GM18870 (cell line): ENCODE results near the gene ZNF785.
"Not testable (repeated sequence)": the region's sequence is repeated elsewhere in the genome, so short reads cannot be mapped to it uniquely, and the experiment has no call there.

Experiments
- ATAC-seq: cut with Tn5 transposase; IDR thresholded peaks from one replicate; pipeline ENCODE4 v1.9.1; 2021; ENCODE audit warnings: moderate library complexity; ENCODE audit not compliant: unreplicated experiment

The ZNF785 gene

DNA sequence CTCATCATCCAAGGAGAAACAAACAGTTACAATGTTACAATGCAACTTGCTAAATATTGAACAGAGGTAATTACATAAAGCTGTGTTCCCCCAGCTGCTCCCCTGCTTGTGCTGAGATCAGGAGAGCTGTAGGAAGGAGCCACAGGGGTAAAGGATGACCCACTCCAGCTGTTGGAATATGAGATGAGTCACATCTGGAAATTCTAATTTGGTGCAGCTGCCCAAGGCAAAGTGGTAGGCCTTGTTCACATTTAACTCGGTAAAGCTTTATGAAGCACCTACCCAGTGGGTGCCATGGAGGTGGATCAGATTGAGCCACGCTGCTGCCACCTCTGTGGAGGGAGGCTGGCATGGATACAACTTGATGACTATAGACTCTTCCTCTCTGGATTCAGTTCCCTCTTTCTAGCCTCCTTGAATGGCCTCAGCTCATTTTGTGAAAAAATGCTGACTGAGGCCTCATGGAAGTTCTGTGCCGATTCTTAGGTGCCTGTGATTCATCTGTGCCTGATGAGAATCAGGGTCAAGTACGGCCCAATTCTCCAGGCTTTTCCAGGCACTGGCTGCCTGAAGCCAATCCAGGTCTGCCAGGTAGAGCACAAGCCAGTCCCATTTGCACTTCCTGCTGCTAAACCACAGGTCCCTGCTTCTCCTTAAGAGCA lies 17.2 kb upstream of the ZNF785 start:
- no peak for ATAC-seq

DNA sequence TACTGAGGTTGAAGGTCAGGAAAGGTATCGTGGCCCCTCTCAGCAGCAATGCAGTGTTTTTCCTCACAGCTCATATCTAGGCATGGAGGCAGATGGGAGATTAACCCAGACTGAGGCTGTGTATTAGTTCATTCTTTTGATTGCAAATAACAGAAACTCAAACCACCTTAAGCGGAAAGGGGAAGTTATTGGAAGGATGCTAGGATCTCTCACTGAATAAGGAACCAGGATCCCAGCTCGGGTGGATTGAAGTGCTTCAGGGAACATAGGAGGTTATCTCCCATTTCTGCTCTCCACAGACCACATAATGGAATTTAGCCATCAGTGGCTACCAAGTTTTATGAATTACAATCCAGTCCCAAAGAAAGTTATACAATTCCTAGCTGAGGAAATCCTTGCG lies 16.5 kb upstream of the ZNF785 start:
- ATAC-seq, result no peak

DNA sequence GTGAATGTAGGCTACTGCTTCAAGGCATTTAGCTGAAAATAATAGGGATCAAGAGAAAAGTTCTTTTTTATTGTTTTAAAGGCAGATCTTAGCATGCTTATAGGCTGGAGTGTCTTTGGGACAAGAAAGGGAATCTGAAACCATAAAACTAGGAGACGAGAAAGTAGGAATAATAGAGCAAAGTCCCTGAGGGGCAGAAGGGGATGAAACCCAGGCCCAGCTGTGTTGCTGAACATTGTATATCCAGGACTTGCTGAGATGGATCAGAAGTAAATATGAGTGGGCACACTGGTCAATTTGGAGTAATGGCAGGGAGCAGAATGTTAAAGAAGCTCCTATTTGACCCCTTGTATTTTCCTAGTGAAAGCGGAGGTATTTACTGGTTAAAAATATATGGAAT lies 15.4 kb upstream of the ZNF785 start:
- no peak for ATAC-seq

DNA sequence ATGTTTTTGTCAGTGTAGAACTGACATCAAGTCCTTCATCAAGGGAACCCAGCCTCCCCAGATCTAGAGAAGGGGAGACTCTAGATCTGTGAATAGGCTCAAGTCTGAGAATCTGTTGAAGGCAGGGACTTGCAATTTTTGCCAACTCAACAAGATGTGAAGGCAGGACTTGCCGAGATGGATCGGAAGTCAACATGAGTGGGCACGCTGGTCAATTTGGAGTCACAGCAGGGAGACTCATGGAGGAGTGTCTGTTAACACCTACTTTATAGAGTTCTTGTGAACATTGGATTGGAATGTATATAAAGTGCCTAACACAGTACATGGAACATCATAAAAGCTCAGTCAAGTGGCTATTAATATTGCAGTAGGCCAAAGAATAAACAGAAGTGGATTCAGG lies 14.7 kb upstream of the ZNF785 start:
- ATAC-seq, result no peak

DNA sequence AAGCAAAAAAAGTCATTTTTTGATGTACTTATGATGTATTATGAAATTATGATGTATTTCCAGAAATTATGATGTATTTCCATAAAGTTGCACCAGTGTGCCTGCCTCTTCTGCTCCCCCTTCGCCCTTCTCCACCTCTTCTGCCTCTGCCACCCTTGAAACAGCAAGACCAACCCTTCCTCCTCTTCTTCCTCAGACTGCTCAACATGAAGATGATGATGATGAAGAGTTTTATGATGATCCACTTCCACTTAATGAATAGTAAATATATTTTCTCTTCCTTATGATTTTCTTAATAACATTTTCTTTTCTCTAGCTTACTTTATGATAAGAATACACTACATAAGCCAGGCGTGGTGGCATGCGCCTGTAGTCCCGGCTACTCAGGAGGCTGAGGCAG lies 7.4 kb upstream of the ZNF785 start:
- no peak for ATAC-seq

DNA sequence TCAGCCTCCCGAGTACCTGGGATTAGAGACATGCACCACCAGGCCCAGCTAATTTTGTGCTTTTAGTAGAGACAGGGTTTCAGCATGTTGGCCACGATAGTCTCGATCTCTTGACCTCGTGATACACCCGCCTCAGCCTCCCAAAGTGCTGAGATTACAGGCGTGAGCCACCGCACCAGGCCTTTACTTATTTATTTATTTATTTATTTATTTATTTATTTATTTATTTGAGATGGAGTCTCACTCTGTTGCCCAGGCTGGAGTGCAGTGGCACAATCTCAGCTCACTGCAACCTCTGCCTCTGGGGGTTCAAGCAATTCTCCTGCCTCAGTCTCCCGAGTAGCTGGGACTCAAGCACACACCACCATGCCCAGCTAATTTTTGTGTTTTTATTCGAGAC lies 5.4 kb upstream of the ZNF785 start:
- ATAC-seq, result not testable (repeated sequence)

DNA sequence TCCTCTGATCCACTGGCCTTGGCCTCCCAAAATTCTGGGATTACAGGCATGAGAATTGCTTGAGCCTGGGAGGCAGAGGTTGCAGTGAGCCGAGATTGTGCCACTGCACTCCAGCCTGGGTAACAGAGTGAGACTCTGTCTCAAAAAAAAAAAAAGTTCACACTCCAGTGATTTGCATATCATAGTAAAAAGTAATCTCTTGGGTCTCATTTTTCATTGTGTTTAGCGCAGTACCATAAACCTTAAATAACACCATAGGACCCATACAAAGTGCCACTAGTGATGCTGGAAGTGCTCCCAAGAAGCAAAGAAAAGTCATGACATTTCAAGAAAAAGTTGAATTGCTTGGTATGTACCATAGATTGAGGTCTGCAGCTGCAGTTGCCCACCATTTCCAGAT lies 4.1 kb upstream of the ZNF785 start:
- ATAC-seq, result not testable (repeated sequence)

DNA sequence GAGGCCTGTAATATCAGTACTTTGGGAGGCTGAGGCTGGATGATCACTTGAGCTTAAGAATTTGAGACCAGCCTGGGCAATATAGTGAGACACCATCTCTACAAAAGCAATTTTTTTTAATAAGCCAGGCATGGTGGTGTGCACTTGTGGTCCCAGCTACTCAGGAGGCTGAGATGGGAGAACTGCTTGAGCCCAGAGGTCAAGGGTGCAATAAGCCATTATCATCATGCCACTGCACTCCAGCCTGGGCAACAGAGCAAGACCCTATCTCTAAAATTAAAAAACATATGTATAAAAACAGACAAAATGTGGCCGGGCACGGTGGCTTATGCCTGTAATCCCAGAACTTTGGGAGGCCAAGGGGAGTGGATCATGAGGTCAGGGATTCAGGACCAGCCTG lies 3.2 kb upstream of the ZNF785 start:
- ATAC-seq, result no peak

DNA sequence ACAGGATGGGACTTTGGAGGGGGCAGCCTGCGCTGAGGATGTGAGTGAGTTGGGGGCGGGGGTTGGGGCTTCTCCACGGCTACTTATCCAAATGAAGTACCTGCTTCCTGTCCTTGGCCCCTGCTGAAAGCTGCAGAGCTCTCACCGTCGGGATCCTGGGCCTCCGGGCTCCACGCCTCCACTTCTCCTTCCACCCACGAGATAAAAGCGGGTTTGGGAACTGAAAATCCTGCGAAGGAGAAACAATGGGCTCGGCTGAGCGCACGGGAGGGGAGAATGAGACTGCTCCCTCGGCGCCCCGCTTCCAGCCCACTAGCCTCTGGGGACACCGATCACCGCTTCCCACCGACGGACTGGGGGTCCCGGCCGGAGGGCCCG lies 486 bp downstream of the ZNF785 start:
- ATAC-seq, result no peak

DNA sequence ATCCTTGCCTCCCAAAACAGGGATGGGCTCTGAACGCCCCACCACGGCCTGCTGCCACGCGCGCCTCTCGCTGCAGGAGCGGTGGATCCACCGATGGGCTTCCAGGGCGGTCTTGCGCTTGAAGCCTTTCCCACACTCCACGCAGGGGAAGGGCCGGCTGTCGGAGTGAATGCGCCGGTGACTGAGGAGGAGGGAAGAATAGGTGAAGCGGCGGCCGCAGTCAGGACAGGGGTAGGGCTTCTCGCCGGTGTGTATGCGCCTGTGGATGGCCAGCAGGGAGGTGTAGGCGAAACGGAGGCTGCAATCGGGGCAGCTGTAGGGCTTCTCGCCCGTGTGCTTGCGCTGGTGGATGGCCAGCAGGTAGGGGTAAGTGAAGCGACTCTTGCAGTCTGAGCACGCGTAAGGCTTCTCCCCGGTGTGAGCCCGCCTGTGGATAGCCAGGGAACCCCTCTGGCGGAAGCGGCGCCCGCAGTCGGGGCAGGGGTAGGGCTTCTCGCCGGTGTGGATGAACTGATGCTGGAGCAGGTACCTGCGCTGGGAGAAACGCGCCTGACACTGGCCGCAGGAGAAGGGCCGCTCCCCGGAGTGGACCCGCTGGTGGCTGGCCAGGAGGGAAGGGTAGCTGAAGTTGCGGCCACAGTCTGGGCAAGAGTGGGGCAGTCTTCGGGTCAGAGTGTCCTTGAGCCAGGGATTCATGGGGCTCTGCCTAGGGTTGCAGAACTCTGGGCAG lies 2.7 kb downstream of the ZNF785 start:
- no peak for ATAC-seq

DNA sequence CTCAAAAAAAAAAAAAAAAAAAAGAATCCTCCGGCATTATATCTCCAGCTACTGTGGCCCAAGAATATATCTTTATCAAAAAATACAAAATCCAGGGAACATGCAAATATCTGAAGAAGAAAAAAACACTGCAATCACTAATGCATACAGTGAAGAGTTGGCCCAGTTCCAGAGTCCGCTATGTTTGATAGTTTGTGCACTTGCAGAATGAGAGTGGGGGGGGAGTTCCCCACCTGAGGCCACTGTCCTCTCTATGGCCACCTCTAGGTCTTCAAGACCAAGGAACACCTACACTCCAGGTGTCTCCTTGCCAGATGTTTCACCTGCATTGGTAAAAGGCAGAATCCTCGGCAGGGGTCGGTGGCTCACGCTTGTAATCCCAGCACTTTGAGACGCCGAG lies 4.0 kb downstream of the ZNF785 start:
- no peak for ATAC-seq

DNA sequence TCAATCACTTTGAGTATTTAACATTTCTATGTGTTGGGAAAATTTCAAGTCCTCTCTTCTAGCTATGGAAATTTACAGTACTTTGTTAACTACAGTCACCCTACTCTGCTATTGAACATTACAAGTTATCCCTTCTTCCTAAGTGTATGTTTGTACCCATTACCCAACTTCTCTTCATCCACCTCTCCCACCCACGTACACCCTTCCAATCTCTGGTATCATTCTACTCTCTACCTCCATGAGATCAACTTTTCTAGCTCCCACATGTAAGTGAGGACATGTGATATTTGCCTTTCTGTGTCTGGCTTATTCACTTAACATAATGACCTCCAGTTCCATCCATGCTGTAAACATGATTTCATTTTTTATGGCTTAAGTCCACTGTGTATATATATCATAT lies 10.8 kb downstream of the ZNF785 start:
- no peak for ATAC-seq

DNA sequence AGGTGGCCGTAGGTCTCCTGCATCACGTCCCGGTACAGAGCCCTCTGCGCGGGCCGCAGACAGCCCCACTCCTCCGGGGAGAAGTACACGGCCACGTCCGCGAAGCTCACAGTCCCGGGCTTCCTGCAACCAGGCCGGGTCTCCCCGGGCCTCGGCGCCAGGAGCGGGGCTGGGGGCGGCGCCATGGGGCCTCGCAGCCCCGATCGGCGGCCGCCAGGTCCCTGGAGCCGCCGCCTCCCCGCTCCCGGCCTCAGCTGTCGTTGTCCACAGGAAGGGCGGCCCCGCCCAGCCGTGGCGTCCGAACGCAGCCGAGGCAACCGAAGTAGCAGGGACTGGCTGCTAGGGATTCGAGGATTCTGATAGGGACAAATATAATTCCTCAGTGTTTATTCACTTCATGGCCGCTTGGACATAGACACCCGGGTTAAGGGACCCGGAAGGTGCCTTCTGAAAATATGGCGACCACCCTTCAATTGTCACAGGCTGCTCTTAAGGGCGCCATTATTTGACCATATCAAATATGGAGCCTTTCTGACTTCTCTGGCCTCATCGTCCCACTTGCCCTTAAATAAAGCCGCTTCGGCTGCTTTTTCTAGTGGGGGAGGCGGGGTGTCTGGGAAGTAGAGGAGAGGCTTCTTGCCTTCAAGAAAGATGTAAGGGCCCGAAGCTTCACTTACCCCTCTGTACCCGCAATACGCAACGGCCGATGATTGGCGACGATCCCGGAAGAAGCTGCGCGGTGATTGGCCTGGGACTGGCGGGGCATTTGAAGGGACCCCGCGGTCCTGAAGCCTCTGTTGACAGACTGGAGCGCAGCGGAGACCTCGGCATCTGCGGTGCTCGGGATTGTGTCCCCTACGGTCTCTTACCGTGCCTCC lies 13.8 kb downstream of the ZNF785 start, which contains the start of gene ZNF688:
TSS of gene ZNF688 (minus strand) at position 270 of the 878 bp plus-strand sequence. CDS start at position 185, 85 bp downstream.
- peak; percentile 60 for ATAC-seq

DNA sequence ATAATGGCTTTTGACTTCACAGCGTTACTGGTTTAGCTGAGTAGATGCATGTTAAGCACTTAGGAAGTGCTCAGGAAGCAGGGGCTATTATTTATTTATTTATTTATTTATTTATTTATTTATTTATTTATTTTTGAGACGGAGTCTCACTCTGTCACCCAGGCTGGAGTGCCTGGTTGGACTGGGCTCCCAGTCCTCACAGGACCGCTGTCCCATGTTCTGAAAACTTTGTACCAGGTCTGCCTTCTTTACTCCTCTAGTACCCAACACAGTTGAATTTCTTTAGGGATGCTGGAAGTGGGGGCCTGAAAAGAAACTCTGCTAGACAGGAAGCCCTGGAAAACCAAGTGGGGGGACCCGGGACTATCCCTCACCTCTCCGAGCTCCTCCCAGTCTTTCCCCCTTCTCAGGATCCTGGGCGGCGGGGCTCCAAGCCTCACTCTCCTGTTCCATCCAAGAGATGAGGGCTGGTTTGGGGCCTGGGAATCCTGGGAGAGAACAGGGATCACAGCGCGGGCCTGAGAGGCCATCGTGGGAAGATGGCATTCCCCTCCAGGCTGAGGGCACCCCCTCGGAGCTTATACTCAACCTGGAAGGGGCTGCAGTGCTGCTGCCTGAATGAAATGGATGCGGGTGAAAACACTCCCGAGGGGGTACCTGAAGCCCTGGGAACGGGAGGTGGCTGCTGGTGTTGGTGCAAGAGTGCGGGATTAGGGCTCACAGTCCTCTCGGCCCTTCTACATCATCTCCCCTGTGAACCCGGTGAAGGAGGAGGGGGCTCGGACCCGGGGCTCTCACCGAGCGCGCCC lies 14.7 kb downstream of the ZNF785 start:
- ATAC-seq, result no peak

DNA sequence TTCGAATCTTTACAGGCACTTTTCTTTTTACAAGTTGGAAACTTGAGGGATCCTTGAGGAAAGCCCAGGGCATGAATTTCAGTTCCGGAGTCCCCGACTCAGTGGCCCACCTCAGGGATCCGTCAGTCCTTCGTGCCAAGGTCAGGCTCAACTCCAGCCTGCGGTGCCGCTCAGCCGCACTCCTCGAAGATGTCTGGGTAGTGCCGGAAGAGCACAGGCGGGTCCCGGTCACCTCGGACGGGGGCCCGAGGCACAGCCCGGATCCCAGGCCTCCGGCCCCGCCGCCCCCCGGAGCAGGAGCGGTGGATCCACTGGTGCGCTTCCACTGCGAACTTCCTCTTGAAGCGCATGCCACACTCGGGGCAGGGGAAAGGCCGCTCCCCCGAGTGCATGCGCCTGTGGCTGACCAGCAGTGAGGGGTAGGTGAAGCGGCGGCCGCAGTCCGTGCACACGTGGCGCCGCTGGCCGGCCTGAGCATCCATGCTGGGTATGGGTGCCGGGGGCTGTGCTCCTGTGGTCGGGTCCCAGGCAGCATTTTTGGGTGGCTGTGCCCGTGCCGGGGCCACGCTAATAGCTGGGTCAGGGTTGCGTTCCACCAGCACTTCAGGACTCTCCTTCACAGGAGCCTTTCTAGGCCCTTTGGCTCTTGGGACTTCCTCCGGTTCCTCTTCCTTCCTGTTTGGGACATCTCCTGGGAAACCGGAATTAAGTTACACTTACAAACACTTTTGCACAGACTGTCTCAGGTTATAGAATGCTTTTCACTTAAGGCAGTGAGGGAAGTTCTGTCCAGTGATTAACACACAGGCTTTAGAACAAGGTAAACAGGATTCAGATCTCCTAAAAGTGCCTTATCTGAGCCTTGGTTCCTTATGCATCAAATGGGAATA lies 15.5 kb downstream of the ZNF785 start:
- no peak for ATAC-seq

DNA sequence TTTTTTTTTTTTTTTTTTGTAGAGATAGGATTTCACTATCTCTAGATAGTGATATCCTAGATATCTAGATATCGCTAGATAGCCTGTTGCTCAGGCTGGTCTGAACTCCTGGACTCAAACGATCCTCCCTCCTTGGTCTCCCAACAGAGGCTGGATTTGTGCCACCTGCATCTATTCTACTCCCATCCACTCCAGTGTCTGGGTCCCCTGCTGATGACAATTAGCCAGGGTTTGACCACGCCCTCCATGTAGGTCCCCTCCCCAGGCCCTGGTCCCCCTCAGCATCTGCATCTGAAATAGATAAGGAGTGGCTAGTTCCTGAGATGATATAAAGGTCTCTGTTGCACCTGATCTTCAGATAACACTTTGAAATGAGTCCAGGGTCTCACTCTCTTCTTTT lies 16.2 kb downstream of the ZNF785 start:
- ATAC-seq, result no peak

DNA sequence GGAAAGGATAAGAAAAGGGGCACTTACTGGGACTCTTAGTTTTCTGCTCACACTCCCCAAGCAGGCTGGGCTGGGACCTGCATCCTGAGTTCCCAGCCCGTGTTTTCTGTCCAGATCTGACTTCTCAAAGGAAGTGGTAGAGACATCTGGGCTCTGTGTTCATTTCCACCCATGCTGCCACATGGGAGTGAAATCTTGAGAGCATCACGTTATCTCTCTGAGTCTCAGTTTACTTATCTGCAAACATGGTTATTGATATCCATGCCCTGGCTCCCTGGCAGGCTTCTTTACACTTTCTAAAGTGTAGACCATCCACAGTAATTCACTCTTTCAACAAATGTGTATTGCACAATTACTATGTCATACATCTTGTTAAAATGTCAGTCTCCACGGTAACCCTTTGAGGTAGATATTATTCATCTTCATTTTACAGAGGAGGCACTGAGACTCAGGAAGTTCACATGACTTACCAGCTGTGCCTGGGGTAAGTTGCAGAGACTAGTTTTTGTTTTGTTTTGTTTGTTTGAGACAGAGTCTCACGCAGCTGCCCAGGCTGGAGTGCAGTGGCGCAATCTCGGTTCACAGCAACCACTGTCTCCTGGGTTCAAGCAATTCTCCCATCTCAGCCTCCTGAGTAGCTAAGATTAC lies 17.4 kb downstream of the ZNF785 start:
- peak; percentile 51 for ATAC-seq

DNA sequence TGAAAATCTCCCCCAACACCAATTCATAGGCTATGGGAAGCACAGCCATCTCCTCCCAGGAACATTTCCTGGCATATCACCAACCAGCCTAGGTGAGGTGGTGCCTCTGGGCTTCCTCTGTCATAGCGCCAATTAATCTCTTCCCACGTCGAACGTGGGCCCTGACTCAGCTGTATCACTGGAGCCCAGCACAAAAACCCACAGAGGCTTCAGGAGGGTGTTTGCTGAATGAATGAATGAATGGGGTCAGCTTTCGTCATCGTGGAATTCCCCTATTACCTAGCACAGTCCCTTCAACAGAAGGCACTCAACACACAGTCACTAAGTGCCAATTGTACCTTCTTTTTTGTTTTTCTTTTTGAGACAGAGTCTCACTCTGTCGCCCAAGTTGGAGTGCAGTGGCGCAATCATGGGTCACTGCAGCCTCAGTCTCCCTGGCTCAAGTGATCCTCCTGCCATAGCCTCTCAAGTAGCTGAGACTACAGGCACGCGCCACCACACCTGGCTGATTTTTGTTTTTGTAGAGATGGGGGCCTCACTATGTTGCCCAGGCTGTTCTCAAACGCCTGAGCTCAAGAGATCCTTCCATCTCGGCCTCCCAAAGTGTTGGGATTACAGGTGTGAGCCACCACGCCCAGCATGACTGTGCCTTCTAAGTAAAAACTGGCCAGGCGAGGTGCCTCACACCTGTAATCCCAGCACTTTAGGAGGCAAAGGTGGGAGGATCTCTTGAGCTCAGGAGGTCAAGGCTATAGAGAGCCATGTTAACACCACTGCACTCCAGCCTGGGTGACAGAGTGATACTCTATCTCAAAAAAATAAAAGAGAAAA lies 18.1 kb downstream of the ZNF785 start:
- ATAC-seq, result no peak

DNA sequence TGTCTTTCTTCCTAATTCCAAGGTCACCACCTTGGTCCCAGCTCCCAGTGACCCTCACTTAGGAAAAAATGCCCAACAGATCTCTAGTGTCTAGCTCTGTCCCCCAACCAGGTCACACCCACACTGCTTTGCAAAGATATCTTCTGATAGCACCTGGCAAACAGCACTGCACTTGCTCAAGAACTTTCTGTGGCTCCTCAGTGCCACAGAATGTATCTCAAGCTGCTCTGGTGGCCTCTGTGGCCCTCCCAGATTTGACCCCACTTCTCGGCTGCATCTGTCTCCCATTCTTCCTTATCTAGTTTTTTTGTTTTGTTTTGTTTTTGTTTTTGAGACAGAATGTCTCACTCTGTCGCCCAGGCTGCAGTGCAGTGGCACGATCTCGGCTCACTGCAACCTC lies 19.0 kb downstream of the ZNF785 start:
- no peak for ATAC-seq
